ENCODE measurements around the gene DUSP18.
A peak's percentile ranks its signal among the peaks of the same experiment; 100 is the strongest.

Gene DUSP18

DNA sequence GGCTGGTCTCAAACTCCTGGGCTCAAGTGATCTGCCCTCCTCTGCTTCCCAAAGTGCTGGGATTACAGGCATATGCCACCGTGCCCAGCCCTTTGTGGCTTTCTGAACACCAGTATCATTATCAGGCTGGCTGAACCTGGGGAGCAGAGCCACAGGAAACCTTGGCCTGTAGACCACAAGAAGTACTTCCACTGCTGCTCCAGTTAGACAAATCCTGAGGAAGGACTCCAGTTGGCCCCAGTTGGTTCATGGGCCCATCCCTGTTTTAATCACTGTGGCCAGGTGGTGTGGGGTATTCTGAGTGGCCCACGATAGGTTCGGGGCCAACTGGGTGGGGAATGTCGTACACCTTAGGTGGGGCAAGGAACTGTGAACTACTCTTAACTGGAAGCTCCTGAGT, 5.5 kb upstream of the DUSP18 start:
- DNase-seq = no peak
- H3K4me1 Mint-ChIP-seq = peaks cover 24% of the 10 kb centered on the region
- no peaks in the 10 kb centered on the region for H3K9me3 Mint-ChIP-seq
- TF ChIP-seq CTCF (IDR thresholded peaks at IDR 0.05) = no peak
- H3K4me3 Mint-ChIP-seq = no peak overlapping the region
- H3K27ac Mint-ChIP-seq = no peak overlapping the region
- no peaks in the 10 kb centered on the region for H3K36me3 Mint-ChIP-seq (ENCODE audit: low read depth)
- peaks cover 49% of the 10 kb centered on the region for H3K27me3 Mint-ChIP-seq (ENCODE audit: low read depth, poor library complexity)

- Mint-ChIP-seq H3K9me3 (no peaks in the 10 kb centered on the region), H3K27me3 (ENCODE audit: low read depth, poor library complexity) (peaks cover 50% of the 10 kb centered on the region), H3K27ac (no peak overlapping the region), H3K36me3 (ENCODE audit: low read depth) (no peaks in the 10 kb centered on the region), H3K4me3 (no peak overlapping the region), H3K4me1 (peaks cover 21% of the 10 kb centered on the region)
- no peak for TF ChIP-seq CTCF (IDR thresholded peaks at IDR 0.05)
- no peak for DNase-seq
These were observed 3.4 kb upstream of the DUSP18 start for GRCh38 chr22:30671071-30671470.

GRCh38 chr22:30668386-30668710, 673 bp upstream of the DUSP18 start:
- H3K9me3 Mint-ChIP-seq = no peaks in the 10 kb centered on the region
- DNase-seq = no peak
- peak overlapping the region; percentile 91 for H3K4me3 Mint-ChIP-seq
- no peak for TF ChIP-seq CTCF (IDR thresholded peaks at IDR 0.05)
- peaks cover 48% of the 10 kb centered on the region for H3K27me3 Mint-ChIP-seq (ENCODE audit: low read depth, poor library complexity)
- peak overlapping the region; percentile 39 for H3K27ac Mint-ChIP-seq
- peaks cover 4% of the 10 kb centered on the region for H3K36me3 Mint-ChIP-seq (ENCODE audit: low read depth)
- H3K4me1 Mint-ChIP-seq = peaks cover 22% of the 10 kb centered on the region

DNA sequence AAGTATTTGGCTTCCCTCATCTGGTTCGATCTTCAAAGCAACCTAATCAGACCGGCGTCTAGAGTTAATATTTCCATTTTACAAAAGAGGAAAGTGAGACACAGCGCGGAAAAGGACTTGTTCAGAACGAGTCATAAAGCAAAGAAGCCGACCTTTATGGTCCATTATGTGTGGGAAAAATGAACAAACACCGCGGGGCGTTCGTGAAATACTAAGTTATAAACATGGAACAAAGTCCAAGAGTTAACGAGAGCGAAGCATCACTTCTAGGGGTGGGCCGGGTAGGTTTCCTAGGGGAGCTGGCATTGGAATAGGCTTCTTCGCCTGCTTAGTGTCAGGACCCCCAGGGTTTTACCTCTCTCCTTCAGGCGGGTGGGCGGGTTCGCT, 575 bp downstream of the DUSP18 start:
- no peak overlapping the region for H3K27ac Mint-ChIP-seq
- no peak for DNase-seq

DNA sequence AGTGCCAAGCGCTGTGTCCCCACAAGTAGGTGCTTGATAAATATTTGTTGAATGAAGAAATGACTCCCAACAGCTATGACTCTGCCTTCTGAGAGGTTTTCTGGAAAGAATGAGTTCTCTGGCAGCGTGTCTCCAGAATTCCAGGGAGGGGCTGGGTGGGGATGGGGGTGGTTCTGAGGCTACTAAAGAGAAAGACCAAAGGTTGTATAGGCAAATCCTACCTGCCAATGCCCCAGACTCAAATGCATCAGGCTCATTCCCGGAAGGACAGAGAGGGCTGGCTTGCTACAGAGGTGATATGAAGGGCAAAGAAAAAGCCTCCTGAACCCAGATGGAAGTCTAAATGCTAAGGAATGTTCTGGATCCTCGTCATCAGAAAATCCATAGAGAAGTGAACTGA, 1.9 kb downstream of the DUSP18 start:
- Mint-ChIP-seq H3K36me3 (ENCODE audit: low read depth) (peaks cover 11% of the 10 kb centered on the region), H3K4me1 (peaks cover 22% of the 10 kb centered on the region), H3K27me3 (ENCODE audit: low read depth, poor library complexity) (peaks cover 27% of the 10 kb centered on the region), H3K27ac (no peak overlapping the region), H3K4me3 (peak overlapping the region; percentile 91), H3K9me3 (no peaks in the 10 kb centered on the region)
- no peak for TF ChIP-seq CTCF (IDR thresholded peaks at IDR 0.05)
- DNase-seq = no peak

More for the DNA sequence above, 575 bp downstream of the DUSP18 start:
- H3K9me3 Mint-ChIP-seq = no peaks in the 10 kb centered on the region
- peaks cover 11% of the 10 kb centered on the region for H3K36me3 Mint-ChIP-seq (ENCODE audit: low read depth)
- H3K4me3 Mint-ChIP-seq = peak overlapping the region; percentile 91
- peaks cover 22% of the 10 kb centered on the region for H3K4me1 Mint-ChIP-seq
- peaks cover 40% of the 10 kb centered on the region for H3K27me3 Mint-ChIP-seq (ENCODE audit: low read depth, poor library complexity)
- TF ChIP-seq CTCF (IDR thresholded peaks at IDR 0.05) = no peak

- H3K27me3 Mint-ChIP-seq (ENCODE audit: low read depth, poor library complexity) = peaks cover 24% of the 10 kb centered on the region
- no peaks in the 10 kb centered on the region for H3K9me3 Mint-ChIP-seq
- no peak for DNase-seq
- H3K4me1 Mint-ChIP-seq = peaks cover 22% of the 10 kb centered on the region
- H3K4me3 Mint-ChIP-seq = no peak overlapping the region
- no peak for TF ChIP-seq CTCF (IDR thresholded peaks at IDR 0.05)
- no peak overlapping the region for H3K27ac Mint-ChIP-seq
- peaks cover 13% of the 10 kb centered on the region for H3K36me3 Mint-ChIP-seq (ENCODE audit: low read depth)
These were observed 2.4 kb downstream of the DUSP18 start for GRCh38 chr22:30665266-30665665.

Measured in nephron progenitor cell (in vitro differentiated cells).